COLO668 (cell line): ENCODE data around the gene RSRC2.
"Not testable (repeated sequence)": the region's sequence is repeated elsewhere in the genome, so short reads cannot be mapped to it uniquely, and the experiment has no call there.

Experiments used
- DNase-seq: peaks from one replicate; lab custom pipeline; 2025; ENCODE audit not compliant: unreplicated experiment; lab: John Stamatoyannopoulos, UW

Gene RSRC2

DNA sequence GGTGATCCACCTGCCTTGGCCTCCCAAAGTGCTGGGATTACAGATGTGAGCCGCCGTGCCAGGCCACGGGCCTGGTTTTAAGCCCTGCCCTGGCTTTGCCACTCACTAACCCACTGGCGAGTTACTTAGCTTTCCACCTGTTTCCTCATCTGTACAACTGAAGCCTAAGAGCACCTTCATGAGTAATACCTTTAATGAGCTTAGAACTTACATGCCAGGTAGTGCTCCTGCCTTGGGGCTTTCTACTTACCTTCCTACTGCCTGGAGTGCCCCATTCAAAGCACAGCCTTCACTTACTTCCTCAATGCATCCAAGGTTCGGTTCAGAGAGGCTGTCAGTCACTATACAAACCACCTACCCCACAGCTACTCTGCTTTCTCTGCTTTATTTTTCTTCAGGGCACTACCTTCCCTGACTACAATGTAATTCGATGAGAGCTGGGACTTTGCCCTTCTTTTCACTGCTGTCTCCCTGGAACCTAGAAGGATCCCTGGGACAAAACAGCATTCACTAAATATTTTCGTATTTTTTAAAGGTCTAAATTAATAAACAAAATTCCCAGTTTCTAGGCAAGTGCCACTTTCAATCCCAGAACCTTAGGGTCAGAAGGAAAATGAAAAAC lies 39.8 kb downstream of the RSRC2 start:
- no peak for DNase-seq

DNA sequence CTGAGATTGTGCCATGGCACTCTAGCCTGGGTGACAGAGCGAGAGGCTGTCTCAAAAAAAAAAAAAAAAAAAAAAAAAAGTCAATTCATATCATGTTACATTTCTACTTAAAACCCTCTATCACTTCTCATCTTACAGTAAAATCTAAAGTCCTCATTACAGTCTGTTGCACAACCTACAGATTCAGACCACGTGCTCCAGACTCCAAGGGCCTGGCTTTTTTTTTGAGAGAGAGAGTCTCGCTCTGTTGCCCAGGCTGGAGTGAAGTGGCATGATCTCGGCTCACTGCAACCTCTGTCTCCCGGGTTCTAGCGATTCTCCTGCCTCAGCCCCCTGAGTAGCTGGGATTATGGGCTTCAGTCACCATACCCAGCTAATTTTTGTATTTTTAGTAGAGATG lies 40.4 kb downstream of the RSRC2 start:
- DNase-seq, result not testable (repeated sequence)

DNA sequence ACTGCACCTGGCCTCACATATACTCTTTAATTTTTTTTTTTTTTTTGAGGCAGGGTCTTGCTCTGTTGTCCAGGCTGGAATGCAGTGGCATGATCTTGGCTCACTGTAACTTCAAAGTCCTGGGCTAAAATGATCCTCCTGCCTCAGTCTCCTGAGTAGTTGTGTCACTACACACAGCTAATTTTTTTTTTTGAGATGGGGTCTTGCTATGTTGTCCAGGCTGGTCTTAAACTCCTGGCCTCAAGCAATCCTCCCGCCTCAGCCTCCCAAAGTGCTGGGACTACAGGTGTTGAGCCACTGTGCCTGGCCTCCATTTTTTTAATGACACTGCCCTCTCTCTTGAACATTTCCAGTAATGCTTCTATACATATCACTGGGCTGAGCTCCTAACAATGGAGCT lies 42.4 kb downstream of the RSRC2 start:
- DNase-seq, result not testable (repeated sequence)

DNA sequence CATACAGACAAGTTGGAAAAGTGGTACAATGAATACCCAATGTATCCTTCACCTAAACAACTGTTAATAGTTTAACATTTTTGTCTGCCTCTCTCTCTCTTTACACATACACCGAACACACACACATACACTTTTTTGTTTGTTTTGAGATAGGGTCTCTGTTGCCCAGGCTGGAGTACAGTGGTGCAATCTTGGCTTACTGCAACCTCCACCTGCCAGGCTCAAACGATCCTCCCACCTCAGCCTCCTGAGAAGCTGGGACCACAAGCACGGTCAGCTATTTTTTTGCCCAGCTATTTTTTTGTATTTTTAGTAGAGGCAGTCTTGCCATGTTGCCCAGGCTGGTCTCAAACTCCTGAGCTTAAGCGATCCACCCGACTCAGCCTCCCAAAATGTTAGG lies 42.8 kb downstream of the RSRC2 start:
- DNase-seq, result no peak

DNA sequence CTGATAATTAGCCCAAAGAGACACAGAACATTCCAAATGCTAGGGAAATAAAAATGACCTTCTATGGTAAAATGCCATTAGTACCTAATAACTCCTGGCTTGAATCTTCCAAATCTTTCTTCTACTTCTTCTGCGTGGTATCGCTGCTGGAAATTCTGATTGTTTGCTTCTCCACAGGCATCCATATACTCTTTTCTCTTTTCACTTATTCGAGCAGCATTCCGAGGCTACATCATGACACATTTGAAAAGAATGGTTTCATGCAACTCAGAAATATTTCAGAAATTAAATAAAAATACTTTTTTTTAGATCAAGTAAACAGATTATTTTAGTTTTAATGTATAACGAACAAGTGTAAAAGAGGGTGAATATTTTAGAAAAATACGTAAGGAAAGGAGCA lies 44.9 kb downstream of the RSRC2 start:
- DNase-seq, result no peak

DNA sequence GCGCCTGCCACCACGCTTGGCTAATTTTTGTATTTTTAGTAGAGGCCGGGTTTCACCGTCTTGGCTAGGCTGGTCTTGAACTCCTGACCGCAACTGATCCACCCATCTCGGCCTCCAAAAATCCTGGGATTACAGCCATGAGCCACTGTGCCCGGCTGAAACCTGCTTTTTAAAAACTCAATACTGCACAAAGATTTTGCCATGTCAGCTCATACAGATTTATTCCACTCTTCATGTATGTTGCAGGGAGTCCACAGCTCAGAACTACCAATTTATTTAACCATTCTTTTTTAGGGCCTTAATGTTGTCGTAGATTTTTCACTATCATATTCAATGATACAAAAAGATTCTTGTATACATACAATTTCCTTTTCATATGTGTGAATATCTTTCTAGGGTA lies 46.0 kb downstream of the RSRC2 start:
- DNase-seq, result no peak

DNA sequence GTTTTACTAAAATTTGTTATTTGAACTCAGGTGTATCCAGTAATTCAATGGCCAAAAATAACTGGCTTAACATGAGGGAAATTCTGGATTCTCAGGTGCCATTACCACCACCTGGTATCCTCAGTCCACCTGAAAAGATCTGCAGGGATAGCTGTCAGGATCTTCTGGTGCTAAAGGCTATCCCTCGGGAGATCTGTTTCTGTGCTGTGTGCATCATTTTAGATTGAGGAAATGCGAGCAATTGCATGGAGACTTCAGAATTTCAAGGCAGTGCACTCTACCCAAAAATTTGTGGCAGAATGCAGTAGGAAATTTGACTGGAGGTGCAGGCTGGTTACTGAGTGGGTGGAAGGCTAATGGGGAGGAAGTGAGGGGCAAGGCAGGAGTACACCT lies 52.4 kb downstream of the RSRC2 start:
- DNase-seq, result no peak

DNA sequence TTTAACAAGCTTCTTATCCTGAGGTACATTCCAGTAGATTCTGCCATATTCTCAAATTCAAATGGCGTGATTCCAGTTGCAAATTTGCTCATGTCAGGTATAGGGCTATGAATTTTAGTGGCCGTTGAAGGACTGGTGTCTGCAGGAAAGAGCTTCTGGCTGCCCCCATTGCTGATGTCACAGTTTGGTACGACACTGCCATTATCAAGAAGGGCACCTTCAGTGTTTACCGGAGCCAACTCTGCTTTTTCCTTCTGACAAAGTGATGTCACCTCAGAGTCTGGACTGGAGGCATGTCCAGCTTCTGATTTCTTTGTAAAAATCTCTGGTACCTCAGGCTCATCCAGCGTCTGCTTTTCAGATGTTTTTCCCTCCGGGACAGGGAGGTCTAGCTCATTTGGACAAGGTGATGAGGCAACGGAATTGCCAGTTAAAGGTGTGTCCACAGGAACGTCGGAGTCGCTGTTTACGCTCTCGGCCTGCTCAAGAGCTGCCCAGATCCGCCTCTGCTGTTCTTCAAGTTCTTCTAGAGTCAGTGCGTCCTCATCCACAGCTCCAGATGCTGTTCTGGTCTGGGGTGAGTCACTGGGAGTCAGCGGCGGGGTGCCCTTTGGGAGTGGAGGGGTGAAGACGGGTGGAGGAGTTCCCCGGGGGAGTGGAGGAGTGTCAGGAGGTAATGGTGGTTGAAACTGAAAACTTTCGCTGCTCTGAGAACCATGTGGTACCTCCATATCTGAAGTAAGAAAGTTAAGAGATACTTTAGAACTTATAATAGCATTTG lies 53.0 kb downstream of the RSRC2 start:
- DNase-seq, result no peak

DNA sequence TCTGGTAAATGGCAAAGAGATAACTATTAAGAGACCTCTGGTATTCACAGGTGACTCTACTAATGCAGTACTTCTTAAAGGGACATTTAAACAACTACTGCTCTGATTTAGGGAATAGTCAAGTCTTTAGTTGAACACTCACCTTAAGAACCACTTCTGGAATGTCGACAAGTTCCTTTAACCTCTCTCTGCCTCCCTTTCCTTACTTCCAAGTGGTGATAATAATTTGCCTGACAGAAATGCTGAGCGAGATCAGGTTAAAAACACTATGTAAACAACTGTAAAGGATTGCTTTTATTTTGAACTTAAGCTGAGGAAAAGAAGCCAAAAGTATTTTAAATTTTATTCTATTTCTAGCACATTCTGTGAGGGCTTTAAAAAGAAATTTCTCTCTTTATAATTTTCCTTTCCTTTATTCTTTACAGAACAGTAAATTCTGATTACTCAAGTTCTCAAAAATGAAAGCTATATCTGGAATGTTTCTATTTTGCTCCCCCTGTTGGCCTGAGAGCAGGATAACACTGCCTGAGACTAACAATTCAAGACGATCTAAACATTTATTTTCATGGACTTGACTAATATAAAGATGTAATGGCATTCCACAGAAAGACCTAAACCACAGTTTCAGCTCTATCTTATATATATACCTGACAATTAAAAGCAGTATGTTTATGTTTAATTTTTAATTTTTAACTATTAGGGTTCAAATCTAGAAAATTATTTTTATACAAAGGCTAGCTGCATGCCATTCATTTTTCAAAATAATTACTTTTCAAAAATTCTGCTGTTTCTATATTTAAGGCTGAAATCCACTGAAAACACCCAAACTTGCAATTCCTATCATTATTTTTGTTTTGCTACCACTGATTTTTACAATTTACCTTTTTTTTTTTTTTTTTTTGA lies 55.2 kb downstream of the RSRC2 start:
- no peak for DNase-seq

DNA sequence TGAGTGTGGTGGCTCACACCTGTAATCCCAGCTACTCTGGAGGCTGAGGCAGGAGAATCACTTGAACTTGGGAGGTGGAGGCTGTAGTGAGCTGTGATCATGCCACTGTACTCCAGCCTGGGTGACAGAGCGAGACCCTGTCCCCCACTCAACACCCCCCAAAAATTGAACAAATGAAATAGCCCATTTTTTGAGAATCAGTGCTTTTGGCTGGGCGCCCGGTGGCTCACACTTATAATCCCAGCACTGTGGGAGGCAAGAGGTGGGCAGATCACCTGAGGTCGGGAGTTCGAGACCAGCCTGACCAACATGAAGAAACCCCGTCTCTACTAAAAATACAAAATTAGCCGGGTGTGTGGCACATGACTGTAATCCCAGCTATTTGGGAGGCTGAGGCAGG lies 56.2 kb downstream of the RSRC2 start:
- DNase-seq, result not testable (repeated sequence)

DNA sequence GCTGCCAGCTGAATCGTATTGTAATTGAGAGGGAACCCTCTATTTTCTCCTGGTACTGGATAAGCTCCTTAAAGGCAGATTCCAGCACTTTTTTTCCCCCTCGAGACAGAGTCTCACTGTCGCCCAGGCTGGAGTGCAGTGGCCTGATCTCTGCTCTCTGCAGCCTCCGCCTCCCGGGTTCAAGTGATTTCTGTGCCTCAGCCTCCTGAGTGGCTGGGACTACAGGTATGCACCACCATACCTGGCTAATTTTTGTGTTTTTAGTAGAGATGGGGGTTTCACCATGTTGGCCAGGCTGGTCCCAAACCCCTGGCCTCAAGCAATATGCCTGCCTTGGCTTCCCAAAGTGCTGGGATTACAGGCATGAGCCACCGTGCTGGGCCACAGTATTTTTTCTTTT lies 56.9 kb downstream of the RSRC2 start:
- DNase-seq, result not testable (repeated sequence)

DNA sequence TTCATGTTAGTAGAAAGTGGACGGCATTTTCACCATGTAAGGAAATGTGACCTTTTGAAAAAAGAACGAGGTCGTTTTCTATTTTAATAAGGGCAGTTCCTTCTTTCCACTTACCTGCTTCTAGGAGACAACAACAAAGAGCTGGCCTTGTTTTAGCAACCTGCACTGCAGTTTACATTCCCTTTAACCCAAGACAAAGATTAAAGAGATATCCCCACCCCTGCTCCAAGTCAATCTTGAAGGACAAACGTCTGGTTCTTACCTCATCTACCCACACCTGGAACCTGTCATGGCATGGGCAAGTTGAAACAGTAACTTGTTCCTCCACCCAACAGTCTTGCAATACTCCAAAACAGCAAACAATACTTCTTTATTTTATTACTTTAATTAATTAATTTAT lies 58.8 kb downstream of the RSRC2 start:
- DNase-seq, result no peak

DNA sequence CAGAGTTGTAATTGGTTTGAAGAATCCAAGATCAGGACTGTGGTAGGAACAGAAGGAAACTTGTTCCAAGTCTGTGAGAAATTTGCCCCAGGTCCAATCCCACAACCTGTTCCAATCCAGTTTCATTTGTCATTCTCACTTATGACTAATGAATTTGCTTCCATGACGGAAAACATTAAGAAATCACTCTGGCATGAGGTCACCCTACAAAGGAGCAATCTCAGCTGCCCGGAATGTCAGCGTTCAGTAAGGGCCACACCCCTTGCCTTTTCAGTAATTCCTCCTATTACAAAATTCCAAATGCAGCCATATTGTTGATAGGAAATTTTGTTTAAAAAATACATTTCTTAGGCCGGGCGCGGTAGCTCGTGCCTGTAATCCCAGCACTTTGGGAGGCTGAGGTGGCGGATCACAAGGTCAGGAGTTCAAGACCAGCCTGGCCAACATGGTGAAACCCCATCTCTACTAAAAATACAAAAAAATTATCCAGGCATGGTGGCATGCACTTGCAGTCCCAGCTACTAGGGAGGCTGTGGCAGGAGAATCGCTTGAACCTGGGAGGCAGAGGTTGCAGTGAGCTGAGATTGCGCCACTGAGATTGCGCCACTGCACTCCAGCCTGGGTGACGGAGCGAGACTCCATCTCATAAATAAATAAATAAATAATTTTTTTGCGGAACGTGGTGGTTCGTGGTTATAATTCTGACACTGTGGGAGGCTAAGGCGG lies 62.3 kb downstream of the RSRC2 start:
- DNase-seq, result not testable (repeated sequence)

DNA sequence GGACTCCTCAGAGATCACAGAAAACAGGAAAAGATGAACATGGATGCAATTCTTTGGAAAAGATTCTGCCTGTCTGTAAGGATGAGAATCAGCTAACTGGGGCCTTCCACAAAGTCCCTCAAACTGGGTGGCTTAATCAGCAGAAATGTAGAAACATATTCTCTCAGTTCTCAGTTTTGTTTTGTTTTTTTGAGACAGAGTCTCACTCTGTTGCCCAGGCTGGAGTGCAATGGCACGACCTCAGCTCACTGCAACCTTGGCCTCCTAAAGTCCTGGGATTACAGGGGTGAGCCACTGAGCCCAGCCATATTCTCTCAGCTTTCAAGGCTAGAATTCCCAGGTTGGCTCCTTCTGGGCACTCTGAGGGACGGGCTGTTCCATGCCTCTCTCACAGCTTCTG lies 66.1 kb downstream of the RSRC2 start:
- no peak for DNase-seq

DNA sequence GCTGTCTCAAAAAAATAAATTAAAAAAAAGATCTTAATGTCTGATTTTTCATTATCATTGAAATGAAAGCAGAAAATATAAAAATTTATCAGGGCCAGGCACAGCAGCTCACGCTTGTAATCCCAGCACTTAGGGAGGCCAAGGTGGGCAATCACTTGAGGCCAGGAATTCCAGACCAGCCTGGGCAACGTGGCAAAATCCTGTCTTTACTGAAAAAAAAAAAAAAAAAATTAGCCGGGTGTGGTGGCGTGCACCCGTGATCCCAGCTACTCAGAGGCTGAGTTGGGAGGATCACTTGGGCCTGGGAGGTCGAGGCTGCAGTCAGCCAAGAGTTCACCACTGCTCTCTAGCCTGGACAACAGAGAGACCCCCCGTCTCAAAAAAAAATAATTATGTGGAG lies 66.7 kb downstream of the RSRC2 start:
- DNase-seq, result no peak

DNA sequence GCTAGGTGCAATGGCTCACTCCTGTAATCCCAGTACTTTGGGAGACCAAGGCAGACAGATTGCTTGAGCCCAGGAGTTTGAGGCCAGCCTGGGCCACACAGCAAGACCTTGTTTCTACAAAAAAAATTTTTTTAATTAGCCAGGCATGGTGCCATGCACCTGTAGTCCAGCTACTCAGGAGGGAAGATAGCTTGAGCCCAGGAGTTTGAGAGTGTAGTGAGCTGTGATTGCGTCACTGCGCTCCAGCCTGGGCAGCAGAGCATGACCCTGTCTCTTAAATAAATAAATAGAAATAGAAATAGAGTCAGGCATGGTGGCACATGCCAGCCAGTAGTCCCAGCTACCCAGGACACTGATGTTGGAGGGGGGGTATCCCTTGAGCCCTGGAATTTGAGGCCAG lies 67.5 kb downstream of the RSRC2 start:
- DNase-seq, result no peak

DNA sequence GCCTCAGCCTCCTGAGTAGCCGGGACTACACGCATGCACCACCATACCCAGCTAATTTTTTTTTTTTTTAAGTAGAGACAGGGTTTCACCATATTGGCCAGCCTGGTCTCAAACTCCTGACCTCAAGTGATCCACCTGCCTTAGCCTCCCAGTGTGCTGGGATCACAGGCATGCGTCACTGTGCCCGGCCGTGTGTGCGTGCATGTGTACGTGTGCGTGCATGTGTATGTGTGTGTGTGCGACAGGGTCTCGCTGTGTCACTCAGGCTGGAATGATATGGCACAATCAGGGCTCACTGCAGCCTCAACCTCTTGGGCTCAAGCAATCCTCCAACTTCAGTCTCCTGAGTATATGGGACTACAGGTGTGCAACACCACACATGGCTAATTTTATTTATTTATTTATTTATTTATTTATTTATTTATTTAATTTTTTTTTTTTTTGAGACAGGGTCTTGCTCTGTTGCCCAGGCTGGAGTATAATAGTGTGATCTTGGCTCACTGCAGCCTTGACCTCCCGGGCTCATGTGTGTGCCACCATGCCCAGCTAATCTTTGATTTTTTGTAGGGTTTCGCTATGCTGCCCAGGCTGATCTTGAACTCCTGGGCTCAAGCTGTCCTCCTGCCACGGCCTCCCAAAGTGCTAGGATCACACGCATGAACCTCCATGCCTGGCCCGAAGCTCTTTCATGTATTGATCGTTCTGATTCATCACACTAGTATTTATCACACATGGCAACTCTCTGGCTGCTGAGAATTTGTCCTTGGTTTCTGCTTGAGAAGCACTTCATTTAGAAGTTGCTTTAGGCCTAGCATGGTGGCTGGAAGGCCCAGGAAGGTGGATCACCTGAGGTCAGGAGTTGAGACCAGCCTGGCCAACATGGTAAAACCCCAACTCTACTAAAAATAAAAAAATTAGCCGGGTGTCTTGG lies 68.4 kb downstream of the RSRC2 start:
- no peak for DNase-seq

DNA sequence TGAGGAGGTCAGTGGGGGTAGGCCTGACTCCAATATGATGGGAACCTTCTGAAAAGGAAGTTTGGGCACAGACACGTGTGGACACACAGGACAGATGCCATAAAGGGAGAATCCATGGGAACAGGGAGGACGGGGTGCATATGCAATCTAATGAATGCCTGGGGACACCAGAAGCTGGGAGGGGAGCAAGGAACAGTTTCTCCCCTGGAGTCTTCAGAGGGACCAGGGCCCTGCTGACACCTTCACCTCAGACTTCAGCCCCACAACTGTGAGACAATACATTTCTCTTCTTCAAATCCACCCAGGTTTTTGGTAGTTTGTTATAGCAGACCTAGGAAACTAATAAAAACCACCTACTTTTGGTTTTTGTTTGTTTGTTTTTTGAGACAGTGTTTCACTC lies 69.1 kb downstream of the RSRC2 start:
- no peak for DNase-seq

DNA sequence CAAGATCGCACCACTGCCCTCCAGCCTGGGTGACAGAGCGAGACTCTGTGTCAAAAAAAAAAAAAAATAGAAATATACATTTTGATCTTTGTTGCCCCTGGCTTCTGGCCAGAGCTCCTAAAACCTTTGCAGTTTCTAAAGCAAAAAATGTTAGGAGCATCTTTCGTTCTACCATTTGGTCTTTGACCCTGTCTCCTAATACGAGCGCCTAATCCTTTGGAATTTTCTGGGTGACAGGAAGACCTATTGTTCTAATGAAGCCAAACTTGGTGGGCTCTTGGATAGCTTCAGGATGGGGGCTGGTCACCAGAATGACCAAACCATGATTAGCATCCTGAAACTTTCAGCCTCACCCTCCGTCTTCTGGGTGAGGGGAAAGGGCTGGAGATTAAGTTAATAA lies 72.0 kb downstream of the RSRC2 start:
- no peak for DNase-seq

DNA sequence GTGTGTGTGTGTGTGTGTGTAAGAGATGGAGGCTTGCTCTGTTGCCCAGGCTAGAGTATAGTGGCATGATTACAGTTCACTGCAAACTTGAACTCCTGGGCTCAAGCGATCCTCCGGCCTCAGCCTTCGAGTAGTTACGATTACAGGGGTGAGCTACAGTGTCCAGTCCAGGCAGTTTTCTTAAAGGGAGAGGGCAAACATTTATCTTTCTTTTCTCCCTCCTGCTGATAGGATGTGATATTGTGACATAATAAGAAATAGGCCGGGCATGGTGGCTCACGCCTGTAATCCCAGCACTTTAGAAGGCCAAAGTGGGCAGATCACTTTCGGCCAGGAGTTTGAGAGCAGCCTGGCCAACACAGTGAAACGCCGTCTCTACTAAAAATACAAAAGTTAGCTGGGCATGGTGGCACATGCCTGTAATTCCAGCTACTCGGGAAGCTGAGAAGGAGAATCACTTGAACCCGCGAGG lies 72.5 kb downstream of the RSRC2 start:
- DNase-seq, result no peak
